ENCODE measurements around the gene CAMSAP1.

GRCh38 chr9:135815830-135816650 lies 91.3 kb downstream of the CAMSAP1 start:
- TF ChIP-seq YY1 (IDR thresholded peaks at IDR 0.05; ENCODE audit: insufficient read depth, insufficient read length) (no peak), ZNF274 (IDR thresholded peaks at IDR 0.05; ENCODE audit: low read depth, low read length) (no peak), SUZ12 (IDR thresholded peaks at IDR 0.05; ENCODE audit: extremely low read depth, insufficient read depth, insufficient read length) (no peak)
